Placental pericyte (primary cell): ENCODE results near the gene ASCC1. TPM values are rescaled to one million over a fixed set of nuclear protein-coding genes. Genes with fewer than 3 reads are reported as not detected.

Experiments
- small RNA-seq: library from RNA; depleted of rRNA; stranded (forward); fragments of <200 nt; gene quantifications from one replicate; pipeline ENCODE3, GENCODE V24; 2012; ENCODE audit warnings: low replicate concordance
- total RNA-seq: library from RNA; depleted of rRNA; stranded (reverse); fragments of >200 nt; gene quantifications from 2 replicates; pipeline ENCODE4 v1.2.3, GENCODE V29; 2012

The ASCC1 gene, protein sequence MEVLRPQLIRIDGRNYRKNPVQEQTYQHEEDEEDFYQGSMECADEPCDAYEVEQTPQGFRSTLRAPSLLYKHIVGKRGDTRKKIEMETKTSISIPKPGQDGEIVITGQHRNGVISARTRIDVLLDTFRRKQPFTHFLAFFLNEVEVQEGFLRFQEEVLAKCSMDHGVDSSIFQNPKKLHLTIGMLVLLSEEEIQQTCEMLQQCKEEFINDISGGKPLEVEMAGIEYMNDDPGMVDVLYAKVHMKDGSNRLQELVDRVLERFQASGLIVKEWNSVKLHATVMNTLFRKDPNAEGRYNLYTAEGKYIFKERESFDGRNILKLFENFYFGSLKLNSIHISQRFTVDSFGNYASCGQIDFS
- total RNA-seq, result 27.1 and 42.7 TPM in 2 replicates

DNA sequence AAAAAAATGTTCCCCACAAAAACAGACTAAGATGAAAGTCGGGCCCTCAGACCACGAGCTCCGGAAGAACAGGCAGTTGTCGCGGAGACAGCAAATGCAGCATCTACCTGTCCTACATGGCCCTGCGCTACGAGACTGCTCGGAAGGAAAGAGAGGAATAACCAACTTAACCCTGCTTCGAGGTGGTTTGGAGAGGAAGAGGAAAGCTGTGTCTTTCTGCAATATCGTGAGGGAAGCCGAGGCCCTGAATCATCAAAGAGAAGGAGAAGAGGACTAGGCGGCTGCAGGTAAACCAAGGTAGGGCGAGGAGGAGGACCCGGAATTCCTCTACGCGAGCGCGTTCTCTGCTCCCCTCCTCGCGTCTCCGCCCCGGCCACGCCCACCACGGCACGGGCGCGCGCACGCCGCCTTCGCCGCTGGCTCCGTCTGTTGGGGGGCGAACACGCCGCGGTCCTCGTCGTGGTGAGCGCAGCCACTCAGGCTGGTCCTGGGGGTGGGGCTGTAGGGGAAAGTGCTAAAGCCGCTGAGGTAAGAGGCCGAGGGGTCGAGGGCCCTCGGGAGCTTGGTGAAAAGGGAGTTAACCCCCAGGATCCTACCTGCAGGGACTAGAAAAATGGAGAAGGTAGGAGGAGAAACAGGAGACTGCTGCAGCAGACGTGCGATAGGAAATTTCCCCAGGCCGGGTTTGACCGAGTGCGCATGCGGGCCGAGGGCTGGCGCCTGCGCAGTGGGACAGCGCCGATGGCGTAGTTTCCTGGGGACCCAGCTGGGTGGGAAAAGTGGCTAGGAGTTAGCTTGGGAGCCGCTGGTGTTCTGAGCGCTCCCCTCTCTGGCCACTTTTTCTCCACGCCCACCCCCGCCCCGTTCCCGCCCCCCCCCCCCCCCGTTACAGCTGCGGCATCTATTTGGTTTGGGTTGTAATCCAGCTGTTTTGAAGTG lies at the start of gene ASCC1, which contains the start of gene ANAPC16:
ASCC1 (minus strand) TSS at position 666 of the 939 bp plus-strand sequence. CDS start 2,978 bp downstream, outside the sequence.
ANAPC16 (plus strand) TSS at position 402 of the 939 bp plus-strand sequence. CDS start 7,903 bp downstream, outside the sequence.

DNA sequence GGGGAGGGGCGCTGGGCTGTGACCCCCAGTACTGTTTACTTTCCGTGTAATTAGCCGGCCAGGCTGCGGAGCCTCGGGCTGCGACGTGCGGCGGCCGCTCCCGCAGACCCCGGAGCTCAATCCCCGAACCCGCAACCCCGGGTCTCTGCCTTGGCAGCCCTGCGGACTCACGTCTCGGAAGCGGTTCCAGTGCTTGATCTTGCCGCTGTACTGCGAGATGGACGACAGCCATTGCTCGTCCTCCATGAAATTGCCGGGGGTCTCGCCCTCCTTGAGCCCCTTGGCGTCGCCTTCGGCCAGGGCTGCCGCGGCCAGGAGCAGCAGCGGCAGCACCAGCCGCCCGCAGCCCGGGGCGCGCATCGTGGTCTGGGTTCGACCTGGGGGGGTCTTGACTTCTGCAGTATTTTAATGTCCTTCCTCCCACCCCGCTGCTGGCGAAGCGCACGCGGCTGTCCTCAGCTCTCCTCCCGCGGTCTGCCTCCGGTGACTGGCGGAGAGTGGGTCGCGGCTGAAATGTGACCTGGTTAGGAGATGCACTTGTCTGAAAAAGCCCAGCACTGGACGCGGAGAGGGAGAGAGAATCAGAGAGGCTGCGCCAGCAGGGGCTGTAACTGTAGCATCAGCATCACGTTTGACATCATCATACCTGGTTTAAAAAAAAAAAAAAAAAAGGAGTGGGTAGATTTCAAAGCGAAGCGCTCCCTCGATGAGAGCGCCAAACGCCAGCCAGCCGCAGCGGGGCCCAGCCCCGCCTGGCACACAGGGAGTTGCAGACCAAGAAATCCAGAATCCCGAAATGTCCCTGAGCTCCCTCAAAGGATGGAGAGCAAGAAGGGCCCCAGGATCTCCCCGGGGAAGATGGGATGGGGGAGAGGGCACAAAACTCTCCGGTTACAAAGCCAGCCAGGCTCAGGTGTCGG lies 127.8 kb downstream of the ASCC1 start, which contains the start of gene SPOCK2:
SPOCK2 (minus strand) TSS at position 583 of the 920 bp plus-strand sequence; CDS start at position 360, 223 bp downstream.

Small RNAs within 50 kb of the gene (small RNA-seq; reads per million reads assigned to genes)
- gene RF00019 (not detected), gene RF00340 (not detected)

Other genes starting within 250 kb of the ASCC1 start
- under 0.01 and 0.44 TPM in 2 replicates for gene SPOCK2, start 127.7 kb downstream of the ASCC1 start, total RNA-seq
- 33.7 and 39.2 TPM in 2 replicates for gene ANAPC16, start 264 bp downstream of the ASCC1 start, total RNA-seq
- gene DDIT4, start 57.6 kb upstream of the ASCC1 start, total RNA-seq, result 134 and 754 TPM in 2 replicates
- gene DNAJB12, start 138.6 kb upstream of the ASCC1 start, total RNA-seq, result 42.2 and 61.3 TPM in 2 replicates